ENCODE data around the gene ARHGAP4.

GRCh38 chrX:153931151-153931550 lies 5.1 kb upstream of the ARHGAP4 start:
- TF ChIP-seq CTCF (IDR thresholded peaks at IDR 0.05), result no peak
- no peak for TF ChIP-seq POLR2A (IDR thresholded peaks at IDR 0.05)

Data from Peyer's patch (tissue), 4 donors.